ENCODE results near the gene IGFBP4.
A peak's percentile ranks its signal among the peaks of the same experiment; 100 is the strongest.

The IGFBP4 gene

DNA sequence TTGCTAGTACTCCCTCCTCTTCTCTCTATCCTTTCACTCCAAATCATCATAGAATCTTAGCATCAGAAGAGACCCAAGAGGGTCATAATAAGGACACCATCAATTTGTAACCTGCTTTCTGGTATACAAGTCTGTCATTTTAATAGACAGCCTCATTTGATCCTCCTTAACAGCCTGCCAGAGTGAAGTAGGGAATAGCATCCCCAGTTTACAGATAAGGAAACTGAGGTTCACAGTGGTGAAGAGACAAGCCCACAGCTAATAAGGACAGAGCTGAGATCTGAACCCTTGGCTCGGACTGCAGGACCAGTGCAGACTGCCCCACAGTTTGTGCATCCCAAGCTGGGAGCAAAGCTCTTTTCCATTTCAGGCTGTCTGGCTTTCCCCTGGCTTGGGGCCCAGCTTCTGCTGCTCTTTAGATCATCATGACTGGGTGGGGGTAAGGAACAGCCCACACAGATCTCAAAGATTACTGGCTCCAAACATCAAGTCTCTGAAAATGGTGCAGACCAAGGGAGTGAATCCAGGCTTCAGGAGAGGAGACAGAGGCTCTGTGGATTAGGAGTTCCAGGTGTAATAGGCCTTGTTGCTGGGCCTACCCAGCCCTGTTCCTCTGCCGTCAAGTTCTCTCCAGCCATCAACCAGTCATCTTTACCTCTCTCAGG lies 10.3 kb upstream of the IGFBP4 start:
- DNase-seq (ENCODE audit: low read depth in 2 of 2) = no peak

DNA sequence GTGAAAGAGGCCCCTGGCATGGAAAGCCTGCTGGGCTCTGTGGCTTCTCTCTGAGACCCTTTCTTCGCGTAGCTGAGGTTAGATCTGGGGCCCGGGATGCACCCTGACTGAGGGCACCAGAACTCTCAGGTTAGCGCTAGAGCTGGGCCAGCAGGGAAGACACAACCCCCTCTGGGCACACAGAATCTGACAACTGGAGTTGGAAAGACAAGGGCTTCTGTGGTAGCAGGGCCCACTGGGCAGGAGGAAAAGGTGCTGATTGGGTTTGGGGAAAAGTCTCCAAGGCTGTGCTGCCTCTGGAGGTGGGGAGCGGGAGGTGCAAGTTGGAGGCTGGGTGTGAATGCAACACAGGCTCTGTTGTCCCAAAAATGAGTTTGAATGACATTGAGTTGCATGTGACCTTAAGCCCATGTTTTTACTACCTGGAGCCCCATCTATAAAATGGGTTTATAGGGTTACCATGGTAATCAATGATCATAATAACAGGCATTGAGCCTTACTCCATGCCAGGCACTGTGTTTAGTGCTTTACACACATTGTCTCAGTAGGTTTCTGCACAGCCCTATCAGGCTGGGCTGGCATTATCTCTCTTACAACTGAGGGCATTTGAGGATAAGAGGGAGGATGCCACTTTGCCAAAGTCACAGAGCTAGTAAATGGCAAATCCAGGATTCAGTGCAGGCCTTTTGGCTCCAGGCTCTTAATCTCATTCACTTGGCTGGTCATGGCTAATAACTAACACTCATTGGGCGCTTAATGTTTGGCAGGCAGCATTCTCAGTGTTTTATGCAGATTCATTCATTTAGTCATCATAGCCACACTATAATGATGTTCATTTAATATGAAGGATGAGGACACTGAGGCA lies 9.5 kb upstream of the IGFBP4 start:
- no peak for DNase-seq (ENCODE audit: low read depth in 2 of 2)

DNA sequence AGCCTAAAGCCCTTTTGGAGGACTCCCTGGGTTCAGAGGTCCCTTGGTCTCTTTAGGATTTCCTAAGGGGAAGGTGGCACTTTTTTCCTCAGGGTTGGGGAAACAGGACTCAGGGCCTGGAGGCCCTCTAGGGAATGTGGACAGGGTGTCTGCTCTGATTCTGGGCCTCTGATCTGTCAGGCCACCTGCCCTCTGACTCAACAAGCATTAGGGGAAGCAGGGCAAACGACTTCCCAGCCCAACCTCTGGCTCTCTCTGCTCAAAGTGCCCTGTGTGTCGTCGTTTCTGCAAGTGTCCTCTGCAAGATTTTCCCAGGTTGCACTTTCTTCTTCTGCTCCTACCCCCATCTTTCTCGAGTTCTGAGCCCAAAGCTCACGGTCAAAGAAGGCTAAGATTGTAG lies 6.6 kb upstream of the IGFBP4 start:
- DNase-seq (ENCODE audit: low read depth in 2 of 2) = no peak

DNA sequence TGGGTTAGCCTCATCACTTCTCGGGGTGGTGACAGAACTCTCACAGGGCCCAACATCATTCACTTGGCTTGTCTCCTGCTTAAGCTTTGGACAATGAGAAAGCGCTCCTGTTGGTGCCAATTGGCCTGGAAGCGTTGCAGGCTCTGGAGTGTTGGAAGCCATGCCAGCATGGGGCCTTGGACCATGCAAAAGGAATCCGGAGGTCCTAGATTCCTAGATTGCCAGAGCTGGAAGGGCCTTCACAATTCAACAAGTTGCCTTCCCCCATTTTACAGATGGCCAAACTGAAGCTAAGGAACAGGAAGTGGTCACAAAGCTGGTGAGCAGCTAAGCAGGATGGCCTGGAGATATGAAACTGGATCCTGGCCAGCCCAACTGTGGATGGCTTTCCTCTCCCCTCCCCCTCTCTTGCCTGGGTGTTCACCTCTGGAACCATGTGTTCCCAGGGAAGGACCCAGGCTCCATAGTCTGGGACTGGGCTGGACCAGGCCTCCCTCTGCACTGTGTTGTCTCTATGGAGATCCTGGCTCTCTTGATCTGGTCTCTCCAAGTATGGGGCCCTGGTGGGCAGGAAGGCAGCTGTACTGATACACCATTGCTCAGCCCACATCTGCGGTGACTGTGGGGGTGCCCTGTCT lies 6.0 kb upstream of the IGFBP4 start:
- no peak for DNase-seq (ENCODE audit: low read depth in 2 of 2)

DNA sequence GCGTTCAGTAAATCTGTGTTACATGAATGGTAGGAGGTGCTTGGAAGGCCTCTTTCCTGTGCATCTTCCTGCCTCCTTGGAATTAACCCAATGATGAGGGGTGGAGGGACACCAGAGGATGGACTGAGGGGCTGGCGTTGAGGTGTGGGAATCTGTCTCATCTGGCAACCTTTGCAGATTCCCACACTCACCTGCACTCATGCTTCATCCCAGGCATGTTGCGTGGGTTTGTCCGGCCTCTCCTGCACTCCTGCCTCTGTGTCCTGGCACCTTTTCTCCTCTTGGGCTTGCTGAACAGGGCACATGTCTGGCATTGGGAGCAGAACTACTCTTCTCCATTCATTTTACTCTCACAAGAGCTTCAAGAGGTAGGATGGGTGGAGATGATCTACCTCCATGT lies 3.1 kb upstream of the IGFBP4 start:
- no peak for DNase-seq (ENCODE audit: low read depth in 2 of 2)

DNA sequence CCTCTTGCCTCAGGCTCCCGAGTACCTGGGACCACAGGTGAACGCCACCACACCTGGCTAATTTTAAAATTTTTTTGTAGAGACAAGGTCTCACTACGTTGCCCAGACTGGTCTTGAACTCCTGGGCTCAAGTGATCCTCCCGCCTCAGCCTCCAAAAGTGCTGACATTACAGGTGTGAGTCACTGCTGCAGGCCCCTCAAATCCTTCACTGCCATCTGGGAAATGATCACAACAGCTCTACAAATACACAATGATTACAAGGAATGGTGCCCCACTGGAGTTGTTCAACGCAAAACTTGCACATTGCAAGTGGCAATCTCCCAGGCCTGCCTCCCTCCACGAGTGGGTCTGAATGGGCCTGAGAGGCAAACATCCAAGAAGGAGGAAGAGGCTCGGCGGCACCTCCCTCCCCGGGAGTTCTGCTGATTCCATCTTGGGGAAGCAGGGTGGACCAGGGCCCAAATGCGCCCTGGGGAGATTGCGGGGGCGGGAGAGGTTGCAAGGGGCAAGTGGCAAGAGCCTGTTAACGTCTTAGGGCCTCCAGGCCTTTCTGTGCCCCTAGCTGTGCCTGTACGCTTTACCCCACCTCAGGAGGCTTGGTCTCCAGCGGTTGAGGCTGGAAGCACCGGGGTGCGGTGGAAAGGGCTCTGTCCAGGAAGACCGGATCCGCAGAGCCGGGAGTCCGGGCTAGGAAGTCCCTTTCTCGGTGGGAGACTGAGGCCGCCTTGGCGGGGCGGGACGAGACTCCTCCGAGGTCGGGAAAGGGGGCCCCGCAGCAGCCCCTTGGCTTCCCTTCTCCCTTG lies 656 bp upstream of the IGFBP4 start:
- DNase-seq (ENCODE audit: low read depth in 2 of 2) = no peak

DNA sequence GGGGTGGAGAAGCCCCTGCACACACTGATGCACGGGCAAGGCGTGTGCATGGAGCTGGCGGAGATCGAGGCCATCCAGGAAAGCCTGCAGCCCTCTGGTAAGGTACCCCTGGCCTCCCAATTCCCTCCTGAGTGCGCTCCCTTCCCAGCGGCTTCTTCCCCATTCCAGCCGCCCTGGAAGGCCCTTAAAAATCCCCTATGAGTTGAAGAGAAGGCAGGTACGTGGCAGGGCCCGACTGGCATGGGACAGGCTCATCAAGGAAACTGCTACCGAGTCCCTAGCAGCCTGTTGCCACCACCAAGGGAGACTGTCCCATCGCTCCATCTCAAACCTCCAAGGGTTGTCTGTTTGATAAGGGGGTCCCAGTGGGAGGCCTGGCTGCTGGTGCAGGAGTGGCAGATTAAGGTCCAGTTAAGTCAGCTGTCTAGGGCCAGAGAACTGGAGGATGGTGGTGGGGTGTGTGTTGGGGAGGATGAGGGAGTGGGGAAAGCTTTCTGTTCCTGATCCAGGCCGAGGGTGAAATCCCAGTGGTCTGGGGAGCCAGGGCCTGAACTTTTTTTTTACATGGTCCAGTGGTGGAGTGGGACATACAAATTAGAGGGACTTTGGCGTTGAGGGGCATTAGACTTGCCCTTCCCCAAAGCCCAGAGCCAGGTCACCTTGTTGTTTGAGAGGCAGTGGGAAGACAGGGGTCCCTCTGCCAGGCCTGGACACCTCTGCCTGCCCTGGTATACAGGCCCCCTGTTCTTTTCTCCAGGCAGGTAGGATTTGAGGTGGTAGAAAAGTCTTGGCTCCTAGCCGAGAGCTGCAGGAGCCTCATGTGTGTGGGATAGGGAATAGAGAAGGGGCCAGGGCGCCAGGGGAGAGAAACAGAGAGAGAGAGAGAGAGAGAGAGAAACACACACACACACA lies 994 bp downstream of the IGFBP4 start:
- DNase-seq (ENCODE audit: low read depth in 2 of 2) = no peak

DNA sequence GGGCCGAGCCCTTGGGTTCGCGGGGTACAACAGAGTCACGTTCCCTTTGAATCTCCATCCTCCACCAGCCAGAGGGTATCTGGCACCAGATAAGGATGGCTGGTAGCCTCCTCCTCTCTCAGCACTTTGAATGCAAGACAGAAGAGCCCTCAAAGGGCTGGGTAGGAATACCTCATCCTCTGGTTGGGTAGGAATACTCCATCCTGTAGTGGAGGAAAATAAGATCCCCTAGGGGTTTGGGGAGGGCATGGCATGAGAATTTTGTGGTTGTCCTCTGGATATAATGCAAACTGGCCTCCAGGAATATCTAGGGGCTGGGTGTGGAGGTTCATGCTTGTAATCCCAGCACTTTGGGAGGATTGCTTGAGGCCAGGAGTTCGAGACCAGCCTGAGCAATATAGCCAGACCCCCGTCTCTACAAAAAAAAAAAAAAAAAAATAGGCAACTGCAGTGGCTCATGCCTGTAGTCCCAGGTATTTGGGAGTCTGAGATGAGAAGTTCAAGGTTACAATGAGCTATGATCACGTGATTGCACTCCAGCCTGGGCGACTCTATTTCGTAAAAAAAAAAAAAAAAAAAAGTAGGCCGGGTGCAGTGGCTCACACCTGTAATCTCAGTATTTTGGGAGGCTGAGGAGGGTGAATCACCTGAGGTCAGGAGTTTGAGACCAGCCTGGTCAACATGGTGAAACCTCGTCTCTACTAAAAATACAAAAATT lies 2.7 kb downstream of the IGFBP4 start:
- DNase-seq (ENCODE audit: low read depth in 2 of 2) = no peak

DNA sequence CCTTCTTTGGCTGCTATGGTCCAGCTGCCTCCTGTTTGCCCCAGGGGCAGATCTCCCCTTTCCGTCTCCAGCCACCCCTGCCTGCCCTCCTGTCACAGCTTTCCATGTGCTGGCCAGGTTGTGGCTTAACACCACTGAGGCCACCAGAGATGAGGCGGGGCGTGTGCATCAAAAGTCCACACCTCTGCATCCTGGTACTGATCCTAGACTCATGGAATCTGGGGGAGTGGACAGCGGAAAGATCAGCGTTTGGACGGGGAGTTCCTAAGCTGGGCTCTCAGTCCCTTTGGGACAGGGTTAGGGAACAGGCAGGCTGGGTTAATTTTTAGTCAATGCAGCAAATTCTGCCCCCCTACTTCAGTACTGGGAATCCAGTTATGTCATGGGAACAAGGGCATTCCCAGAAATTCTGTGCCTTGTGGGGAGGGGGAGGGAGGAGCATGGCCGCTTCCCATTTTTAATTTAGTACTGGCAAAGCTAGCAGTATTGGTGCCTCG lies 3.9 kb downstream of the IGFBP4 start:
- no peak for DNase-seq (ENCODE audit: low read depth in 2 of 2)

DNA sequence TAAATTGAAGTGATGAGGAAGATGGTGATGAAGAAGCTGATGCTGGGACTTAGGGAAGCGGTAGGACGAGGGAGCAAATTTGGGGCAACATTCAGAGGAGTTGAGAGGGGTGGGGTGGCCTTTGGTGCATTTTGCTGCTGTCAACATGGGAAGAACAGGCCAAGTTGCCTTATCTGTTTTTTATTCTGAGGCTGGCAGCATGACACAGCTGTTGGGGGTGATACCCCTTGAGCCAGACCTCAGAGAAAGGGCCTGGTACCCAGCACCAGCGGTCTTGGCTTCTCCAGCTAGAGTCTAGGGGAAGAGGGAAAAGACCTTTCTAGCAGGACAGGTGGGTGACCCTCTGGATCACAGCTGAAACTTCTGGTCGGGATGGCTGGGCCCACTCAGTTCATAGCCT lies 4.6 kb downstream of the IGFBP4 start:
- DNase-seq (ENCODE audit: low read depth in 2 of 2) = no peak

DNA sequence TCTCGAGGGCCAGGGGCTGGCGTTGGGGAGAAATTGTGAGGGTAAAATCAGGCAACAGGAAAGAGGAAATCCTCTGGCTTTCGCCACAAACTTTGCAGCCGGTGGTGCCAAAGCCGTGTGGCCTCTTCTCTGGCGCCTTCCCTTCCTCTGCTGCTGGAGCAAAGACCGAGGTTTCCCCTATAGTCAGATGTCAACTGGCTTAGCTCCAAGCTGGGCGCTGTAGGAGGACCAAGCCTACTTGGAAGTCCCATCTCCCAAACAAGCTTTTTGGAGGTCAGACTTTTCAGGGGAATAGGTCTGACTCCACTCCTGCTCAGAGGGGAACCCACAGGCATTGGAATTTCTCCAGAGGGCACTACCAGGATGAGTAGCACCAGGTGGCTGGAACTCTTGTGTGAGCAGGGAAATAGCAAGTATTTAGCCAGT lies 5.0 kb downstream of the IGFBP4 start:
- no peak for DNase-seq (ENCODE audit: low read depth in 2 of 2)

DNA sequence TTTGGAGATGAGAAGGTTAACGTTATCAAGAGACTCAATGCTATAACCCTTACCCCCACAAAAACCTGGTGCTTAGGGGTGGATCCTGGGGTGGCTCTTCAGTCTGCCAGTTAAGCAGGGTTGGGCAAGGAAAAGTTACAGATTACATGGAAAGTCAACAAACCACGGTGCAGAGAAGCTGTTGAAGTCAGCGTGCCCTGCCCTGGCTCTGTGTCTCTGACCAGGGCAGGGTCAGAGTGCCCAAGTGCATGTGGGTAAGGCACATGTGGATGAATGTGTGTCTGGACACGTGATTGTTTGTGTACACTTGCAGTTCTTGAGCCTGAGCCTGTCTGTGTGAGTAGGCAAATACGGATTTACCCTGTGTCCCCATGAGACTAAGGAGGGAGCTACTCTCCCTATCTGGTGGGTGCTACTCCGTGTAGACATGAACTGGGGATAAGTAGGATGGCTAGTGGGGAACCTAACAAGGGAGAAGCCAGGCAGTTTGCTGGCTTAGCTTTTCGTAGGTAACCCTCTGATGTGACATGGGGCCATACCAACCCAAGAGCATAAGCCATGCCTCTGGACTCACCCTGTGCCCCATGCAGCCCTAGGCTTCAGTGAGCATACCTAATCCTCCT lies 5.5 kb downstream of the IGFBP4 start:
- DNase-seq (ENCODE audit: low read depth in 2 of 2) = no peak

DNA sequence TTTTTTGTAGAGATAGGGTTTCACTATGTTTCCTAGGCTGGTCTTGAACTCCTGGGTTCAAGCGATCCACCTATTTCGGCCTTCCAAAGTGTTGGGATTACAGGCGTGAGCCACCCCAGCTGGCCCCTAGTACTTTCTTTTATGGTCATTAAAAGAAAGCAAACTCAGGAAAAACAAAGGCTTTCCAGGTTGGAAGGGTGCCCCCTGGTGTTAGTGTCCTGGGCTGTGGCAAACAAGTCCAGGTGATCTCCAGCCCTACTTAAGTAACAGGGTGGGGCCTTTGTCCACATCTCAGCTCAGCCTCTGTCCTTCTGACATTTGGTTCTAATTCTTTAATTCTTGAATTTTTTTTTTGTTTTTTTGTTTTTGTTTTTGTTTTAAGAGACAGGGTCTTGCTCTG lies 6.9 kb downstream of the IGFBP4 start:
- DNase-seq (ENCODE audit: low read depth in 2 of 2) = peak in 1 of 2 donors; percentile 25

DNA sequence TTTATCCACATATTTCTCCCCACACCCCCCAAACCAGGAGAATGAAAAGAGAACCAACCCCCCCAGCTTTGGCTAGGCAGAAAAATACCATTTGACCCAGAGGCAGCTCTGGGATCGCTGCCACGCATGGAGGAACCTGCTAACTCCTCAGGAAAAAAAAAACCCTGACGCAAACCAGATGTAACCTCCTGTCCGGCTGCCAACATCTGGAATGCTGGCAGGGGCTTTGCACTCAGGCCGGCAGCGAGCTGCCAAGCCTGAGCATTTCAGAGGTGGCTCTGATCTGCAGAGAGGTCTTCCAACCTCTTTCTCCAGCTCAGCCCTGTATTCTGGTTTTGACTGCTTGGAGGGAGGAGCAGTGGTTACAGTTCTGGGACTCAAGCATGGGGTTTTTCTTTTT lies 8.2 kb downstream of the IGFBP4 start:
- no peak for DNase-seq (ENCODE audit: low read depth in 2 of 2)

DNA sequence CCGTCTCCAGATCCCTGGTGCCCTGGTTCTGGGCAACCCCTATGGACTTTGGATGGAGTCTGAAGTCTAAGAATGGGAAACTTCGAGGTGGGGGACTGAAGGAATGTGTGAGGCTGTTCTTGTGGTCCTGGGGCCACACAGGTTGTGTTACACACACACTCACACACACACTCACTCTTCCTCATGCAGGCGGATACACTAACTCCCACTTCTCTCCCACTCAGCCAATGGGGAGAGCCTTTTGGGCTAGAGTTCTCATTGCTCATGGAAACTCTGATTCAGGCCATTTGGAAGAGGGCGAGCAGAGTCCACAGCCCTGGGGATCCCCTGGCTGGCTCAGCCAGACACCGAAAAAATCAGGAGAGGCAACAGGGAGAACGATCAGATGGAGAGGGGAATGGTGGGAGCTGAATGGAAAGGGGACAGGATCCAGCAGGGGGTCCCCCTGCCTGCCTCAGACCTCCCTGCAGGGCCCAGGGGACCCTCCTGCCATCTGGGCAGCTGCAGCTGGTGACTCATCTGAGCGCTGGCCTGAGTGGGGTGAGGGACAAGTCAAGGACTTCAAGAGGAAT lies 9.1 kb downstream of the IGFBP4 start:
- no peak for DNase-seq (ENCODE audit: low read depth in 2 of 2)

DNA sequence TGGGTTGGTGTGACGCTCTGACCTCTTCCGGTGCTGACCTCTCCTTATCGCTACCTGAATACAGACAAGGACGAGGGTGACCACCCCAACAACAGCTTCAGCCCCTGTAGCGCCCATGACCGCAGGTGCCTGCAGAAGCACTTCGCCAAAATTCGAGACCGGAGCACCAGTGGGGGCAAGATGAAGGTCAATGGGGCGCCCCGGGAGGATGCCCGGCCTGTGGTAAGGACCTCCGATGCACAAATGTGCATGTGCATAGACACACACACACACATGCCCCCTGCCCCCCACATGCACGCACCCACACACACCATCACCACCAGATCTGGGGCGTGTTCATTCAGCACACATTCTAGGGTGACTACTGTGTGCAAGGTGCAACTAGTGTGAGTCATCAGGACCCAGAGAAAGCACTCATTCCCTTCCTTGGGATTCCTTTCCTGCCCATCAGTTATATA lies 9.7 kb downstream of the IGFBP4 start:
- DNase-seq (ENCODE audit: low read depth in 2 of 2) = no peak

DNA sequence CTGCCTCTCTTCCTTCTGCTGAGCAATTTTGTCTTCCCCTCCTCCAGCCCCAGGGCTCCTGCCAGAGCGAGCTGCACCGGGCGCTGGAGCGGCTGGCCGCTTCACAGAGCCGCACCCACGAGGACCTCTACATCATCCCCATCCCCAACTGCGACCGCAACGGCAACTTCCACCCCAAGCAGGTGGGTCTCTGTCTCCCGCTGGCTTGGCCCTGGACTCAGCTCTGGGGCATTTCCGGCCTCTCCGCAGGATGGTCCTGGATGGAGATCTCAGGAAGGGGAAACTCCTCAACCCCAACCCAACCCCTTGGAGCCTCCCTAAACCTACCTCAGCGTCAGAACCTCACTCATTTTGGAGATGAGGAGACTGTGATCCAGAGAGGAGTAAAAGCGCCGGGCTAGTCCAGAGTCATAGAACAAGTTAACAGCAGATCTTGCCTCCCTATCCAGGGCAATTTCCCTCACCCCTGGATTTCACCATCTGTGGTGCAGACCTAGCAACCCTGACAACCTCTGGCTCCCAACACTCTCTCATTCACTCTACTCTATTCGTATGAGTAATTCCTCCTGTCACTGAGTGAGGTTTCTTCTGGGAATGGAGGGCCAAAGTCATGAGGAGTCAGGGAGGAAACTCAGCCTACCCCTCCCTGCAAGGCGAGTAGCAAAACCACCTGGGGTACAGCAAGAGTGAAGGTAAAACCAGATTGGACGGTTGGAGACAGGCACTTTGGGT lies 10.8 kb downstream of the IGFBP4 start:
- no peak for DNase-seq (ENCODE audit: low read depth in 2 of 2)

DNA sequence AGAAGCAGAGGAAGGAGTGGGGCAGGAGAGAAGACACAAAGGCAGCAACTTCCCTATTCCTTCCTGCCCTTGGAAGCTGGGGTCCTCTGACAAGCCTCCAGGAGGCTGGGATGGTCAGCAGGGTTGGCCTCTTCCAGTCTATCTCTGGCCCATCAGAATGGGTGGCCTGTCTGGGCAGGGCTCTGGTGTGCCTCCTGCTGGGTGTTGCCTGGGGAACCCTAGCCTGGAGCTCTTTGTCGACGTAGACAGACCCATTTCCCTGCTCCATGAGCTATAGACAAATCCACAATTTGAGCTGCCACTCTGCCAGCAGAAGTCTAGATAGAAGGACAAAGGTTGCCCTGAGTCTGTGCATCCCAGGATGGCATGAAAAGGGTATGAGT lies 11.4 kb downstream of the IGFBP4 start:
- no peak for DNase-seq (ENCODE audit: low read depth in 2 of 2)

Measured in stimulated activated CD4-positive, alpha-beta T cell treated with anti-CD3 and anti-CD28 coated beads, Interleukin-1b, Interleukin-23, amount 100 ng/mL, for 4 hours (primary cell).